Measurements from ENCODE around the gene SH3TC1.

GRCh38 chr4:8177956-8178355, 21.1 kb upstream of the SH3TC1 start:
- TF ChIP-seq CTCF (conservative IDR thresholded peaks at IDR 0.05) (no peak), ZFX (IDR thresholded peaks at IDR 0.05) (no peak)

Data from C4-2B (cell line).